ENCODE measurements around the gene ERP44. TPM values are rescaled to one million over a fixed set of nuclear protein-coding genes. Genes with fewer than 3 reads are reported as not detected.

Gene ERP44
- total RNA-seq, 1 experiment from 2014 or later: 10.1 TPM

GRCh38 chr9:100106616-100107015 is 7.8 kb upstream of the ERP44 start:
- POLR2A ChIA-PET: no interaction called here
- in situ Hi-C loops (cut with HindIII; ENCODE audit: low pct_unique_long_range_greater_than_20kb, low sequenced_read_pairs): no loop called here
- DNase-seq (ENCODE audit: low read depth, low spot score) (no peak), ATAC-seq (no peak)
- CTCF ChIA-PET: no interaction called here
- Histone ChIP-seq H3K4me3 (ENCODE audit: low read depth in 2 of 2, low read length in 2 of 2) (no peak overlapping the region), H3K27ac (ENCODE audit: low read length) (no peak overlapping the region), H3K9me3 (ENCODE audit: control insufficient read depth, insufficient read depth, low read depth, low read length) (no peaks in the 10 kb centered on the region), H3K36me3 (ENCODE audit: control insufficient read depth, insufficient read depth, low read length) (no peaks in the 10 kb centered on the region; the same call in none of the 2 replicates), H3K4me1 (ENCODE audit: control insufficient read depth, insufficient read depth, low read length) (no peaks in the 10 kb centered on the region), H3K27me3 (ENCODE audit: control insufficient read depth, insufficient read depth, low read length) (no peaks in the 10 kb centered on the region)
- BruUV-seq (replicated peaks): no TSS peak
- intact Hi-C loops (cut with micrococcal nuclease; ENCODE audit: unreplicated experiment): no loop called here
- TF ChIP-seq, protein P1, sequence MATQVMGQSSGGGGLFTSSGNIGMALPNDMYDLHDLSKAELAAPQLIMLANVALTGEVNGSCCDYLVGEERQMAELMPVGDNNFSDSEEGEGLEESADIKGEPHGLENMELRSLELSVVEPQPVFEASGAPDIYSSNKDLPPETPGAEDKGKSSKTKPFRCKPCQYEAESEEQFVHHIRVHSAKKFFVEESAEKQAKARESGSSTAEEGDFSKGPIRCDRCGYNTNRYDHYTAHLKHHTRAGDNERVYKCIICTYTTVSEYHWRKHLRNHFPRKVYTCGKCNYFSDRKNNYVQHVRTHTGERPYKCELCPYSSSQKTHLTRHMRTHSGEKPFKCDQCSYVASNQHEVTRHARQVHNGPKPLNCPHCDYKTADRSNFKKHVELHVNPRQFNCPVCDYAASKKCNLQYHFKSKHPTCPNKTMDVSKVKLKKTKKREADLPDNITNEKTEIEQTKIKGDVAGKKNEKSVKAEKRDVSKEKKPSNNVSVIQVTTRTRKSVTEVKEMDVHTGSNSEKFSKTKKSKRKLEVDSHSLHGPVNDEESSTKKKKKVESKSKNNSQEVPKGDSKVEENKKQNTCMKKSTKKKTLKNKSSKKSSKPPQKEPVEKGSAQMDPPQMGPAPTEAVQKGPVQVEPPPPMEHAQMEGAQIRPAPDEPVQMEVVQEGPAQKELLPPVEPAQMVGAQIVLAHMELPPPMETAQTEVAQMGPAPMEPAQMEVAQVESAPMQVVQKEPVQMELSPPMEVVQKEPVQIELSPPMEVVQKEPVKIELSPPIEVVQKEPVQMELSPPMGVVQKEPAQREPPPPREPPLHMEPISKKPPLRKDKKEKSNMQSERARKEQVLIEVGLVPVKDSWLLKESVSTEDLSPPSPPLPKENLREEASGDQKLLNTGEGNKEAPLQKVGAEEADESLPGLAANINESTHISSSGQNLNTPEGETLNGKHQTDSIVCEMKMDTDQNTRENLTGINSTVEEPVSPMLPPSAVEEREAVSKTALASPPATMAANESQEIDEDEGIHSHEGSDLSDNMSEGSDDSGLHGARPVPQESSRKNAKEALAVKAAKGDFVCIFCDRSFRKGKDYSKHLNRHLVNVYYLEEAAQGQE (IDR thresholded peaks at IDR 0.05; ENCODE audit: insufficient read depth in 1 of 2, low read depth in 2 of 2, low read length in 1 of 2): no peak
- TF ChIP-seq SIN3A (IDR thresholded peaks at IDR 0.05; ENCODE audit: borderline replicate concordance, insufficient read depth, low read depth, low read length) (no peak), POLR2AphosphoS5 (IDR thresholded peaks at IDR 0.05; ENCODE audit: low read depth, low read length) (no peak), TCF7L2 (IDR thresholded peaks at IDR 0.05; ENCODE audit: low read depth, low read length) (no peak)
- TF ChIP-seq, protein P2, sequence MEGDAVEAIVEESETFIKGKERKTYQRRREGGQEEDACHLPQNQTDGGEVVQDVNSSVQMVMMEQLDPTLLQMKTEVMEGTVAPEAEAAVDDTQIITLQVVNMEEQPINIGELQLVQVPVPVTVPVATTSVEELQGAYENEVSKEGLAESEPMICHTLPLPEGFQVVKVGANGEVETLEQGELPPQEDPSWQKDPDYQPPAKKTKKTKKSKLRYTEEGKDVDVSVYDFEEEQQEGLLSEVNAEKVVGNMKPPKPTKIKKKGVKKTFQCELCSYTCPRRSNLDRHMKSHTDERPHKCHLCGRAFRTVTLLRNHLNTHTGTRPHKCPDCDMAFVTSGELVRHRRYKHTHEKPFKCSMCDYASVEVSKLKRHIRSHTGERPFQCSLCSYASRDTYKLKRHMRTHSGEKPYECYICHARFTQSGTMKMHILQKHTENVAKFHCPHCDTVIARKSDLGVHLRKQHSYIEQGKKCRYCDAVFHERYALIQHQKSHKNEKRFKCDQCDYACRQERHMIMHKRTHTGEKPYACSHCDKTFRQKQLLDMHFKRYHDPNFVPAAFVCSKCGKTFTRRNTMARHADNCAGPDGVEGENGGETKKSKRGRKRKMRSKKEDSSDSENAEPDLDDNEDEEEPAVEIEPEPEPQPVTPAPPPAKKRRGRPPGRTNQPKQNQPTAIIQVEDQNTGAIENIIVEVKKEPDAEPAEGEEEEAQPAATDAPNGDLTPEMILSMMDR (IDR thresholded peaks at IDR 0.05): no peak

GRCh38 chr9:100105861-100106260 is 7.1 kb upstream of the ERP44 start:
- no TSS peak for BruUV-seq (replicated peaks)
- H3K4me3 ChIP-seq (ENCODE audit: low read depth in 2 of 2, low read length in 2 of 2): no peak overlapping the region
- TF ChIP-seq TCF7L2 (IDR thresholded peaks at IDR 0.05; ENCODE audit: low read depth, low read length) (no peak), POLR2AphosphoS5 (IDR thresholded peaks at IDR 0.05; ENCODE audit: low read depth, low read length) (no peak), SIN3A (IDR thresholded peaks at IDR 0.05; ENCODE audit: borderline replicate concordance, insufficient read depth, low read depth, low read length) (no peak)
- TF ChIP-seq, protein P1 (IDR thresholded peaks at IDR 0.05; ENCODE audit: insufficient read depth in 1 of 2, low read depth in 2 of 2, low read length in 1 of 2): no peak
- TF ChIP-seq, protein P2 (IDR thresholded peaks at IDR 0.05): no peak
- H3K4me1 ChIP-seq (ENCODE audit: control insufficient read depth, insufficient read depth, low read length): no peaks in the 10 kb centered on the region
- intact Hi-C loops (cut with micrococcal nuclease; ENCODE audit: unreplicated experiment) (no loop called here), in situ Hi-C loops (cut with HindIII; ENCODE audit: low pct_unique_long_range_greater_than_20kb, low sequenced_read_pairs) (no loop called here)
- no peak for DNase-seq (ENCODE audit: low read depth, low spot score)
- CTCF ChIA-PET: no interaction called here
- H3K27me3 ChIP-seq (ENCODE audit: control insufficient read depth, insufficient read depth, low read length): no peaks in the 10 kb centered on the region
- H3K9me3 ChIP-seq (ENCODE audit: control insufficient read depth, insufficient read depth, low read depth, low read length): no peaks in the 10 kb centered on the region
- POLR2A ChIA-PET: no interaction called here
- H3K27ac ChIP-seq (ENCODE audit: low read length): no peak overlapping the region
- H3K36me3 ChIP-seq (ENCODE audit: control insufficient read depth, insufficient read depth, low read length): no peaks in the 10 kb centered on the region; the same call in none of the 2 replicates
- no peak for ATAC-seq

Data from Panc1 (cell line).